CD4-positive, alpha-beta T cell treated with Interleukin-6 at 100 ng/mL for 8 hours (primary cell): ENCODE results near the gene B3GAT1.
"Not testable (repeated sequence)": the region's sequence is repeated elsewhere in the genome, so short reads cannot be mapped to it uniquely, and the experiment has no call there.

Source experiments
- DNase-seq: peaks from one replicate; pipeline ENCODE4 v3.0.0-alpha.2; 2020; ENCODE audit warnings: mixed read lengths, low spot score

B3GAT1 gene, protein sequence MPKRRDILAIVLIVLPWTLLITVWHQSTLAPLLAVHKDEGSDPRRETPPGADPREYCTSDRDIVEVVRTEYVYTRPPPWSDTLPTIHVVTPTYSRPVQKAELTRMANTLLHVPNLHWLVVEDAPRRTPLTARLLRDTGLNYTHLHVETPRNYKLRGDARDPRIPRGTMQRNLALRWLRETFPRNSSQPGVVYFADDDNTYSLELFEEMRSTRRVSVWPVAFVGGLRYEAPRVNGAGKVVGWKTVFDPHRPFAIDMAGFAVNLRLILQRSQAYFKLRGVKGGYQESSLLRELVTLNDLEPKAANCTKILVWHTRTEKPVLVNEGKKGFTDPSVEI

GRCh38 chr11:134412203-134413042 is at the start of gene B3GAT1:
TSS of gene B3GAT1 (minus strand) at chr11:134412242. CDS start at chr11:134387659, 24,583 bp downstream.
- DNase-seq: no peak

- DNase-seq: no peak
These were observed 49.6 kb upstream of the B3GAT1 start for GRCh38 chr11:134461621-134462020.

- no peak for DNase-seq
These were observed 48.8 kb upstream of the B3GAT1 start for GRCh38 chr11:134460881-134461280.

DNA sequence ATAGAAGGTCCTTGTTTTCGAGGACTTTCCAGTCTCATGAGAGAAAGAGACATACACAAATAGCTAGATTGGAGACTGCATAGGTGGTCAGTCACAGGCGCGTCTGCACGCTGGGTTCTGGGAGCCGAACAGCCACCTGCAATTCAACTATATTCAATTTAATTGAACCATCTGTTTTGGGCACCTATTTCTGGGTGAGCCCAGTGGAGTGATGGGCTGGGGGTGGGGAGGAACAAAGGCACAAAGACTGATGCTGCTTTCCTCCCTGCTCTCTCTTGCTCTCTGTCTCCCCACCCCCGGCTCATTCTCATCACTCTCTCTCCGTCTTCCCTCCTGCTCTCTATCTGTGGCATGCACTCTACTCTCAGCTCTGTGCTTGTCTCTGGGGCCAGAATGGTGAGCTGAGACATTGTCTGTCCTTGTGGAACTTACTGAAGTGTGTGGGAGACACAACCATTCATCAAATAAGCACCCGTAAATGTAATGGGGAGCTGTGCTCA is 48.1 kb upstream of the B3GAT1 start:
- no peak for DNase-seq

GRCh38 chr11:134459246-134460061 is 47.4 kb upstream of the B3GAT1 start:
- DNase-seq: no peak

GRCh38 chr11:134457411-134458007 is 45.5 kb upstream of the B3GAT1 start:
- DNase-seq: not testable (repeated sequence)

DNA sequence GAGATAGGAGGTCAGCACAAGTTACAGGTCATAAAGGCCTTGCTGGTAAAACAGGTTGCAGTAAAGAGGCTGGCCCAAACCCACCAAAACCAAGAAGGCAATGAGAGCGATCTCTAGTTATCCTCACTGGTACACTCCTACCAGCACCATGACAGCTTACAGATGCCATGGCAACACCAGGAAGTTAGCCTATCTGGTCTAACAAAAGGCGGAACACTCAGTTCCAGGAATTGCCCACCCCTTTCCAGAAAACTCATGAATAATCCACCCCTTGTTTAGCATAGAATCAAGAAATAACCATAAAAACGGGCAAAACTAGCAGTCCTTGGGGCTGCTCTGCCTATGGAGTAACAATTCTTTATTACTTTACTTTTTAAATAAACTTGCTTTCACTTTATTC is 43.5 kb upstream of the B3GAT1 start:
- no peak for DNase-seq

DNA sequence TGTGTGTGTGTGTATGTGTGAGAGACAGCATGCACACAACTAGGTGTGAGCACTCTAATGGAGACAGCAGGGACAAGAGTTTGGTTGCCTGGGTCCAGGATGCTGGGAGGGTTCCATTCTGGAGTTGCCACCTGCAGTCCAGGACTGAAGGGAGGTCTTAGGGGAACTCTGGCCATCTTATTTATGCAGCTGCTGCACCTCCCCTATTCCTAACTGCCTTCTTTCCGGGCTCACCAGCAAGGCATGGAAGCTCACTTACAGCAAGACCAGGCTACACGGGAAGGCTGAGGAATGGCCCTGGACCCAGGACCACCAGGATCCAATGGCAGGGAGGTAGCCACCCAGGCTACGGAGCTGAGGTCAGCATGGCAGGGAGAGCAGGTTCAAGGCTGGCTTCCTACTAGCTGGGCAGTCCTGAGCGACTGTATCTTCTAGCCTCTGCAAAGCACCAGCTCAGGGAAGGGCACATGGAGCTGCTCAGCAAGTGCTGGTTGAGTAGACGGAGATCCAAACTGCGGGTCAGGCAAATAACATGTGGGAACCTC is 42.2 kb upstream of the B3GAT1 start:
- no peak for DNase-seq

DNA sequence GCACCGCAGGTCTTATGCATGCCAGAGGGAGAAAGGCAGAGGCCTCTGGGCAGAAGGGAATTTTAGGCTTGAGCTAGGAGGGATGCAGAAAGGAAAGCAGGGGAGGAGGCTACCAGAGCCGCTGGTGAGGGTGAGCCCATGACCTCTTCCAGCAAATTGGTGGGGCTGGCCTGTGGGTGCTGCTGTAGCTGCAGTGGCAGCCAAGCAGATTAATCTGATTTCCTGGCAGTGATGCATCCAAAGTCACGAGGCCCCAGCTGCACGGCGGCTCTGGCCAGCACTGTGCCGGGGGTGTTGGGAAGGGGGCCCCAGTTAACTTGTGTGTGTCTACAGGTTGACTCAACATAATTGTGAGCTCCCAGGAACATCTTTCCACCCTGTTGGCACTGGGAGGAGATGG is 41.4 kb upstream of the B3GAT1 start:
- DNase-seq: no peak

- DNase-seq: no peak
These were observed 40.8 kb upstream of the B3GAT1 start for GRCh38 chr11:134452838-134453155.

- no peak for DNase-seq
These were observed 40.2 kb upstream of the B3GAT1 start for GRCh38 chr11:134452026-134452837.

- no peak for DNase-seq
These were observed 38.1 kb upstream of the B3GAT1 start for GRCh38 chr11:134450186-134450585.

DNA sequence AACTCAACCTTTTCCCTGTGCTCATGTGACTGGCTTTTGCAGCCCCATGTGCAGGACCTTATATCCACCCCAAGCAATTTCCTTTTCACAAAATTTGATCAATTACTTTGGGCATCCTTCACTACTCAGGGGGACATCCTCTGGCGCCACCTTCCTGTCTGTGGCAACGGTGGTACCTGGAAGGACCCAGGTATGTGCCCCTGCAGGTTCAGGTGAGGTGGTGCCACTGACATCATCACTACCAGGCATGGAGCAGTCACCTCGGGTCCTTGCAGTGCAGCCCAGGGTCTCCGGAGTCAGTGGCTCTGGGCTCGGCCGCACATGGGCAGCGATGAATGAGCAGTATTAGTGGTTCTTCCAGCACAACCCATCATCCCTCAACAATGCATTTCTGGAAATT is 37.7 kb upstream of the B3GAT1 start:
- no peak for DNase-seq

DNA sequence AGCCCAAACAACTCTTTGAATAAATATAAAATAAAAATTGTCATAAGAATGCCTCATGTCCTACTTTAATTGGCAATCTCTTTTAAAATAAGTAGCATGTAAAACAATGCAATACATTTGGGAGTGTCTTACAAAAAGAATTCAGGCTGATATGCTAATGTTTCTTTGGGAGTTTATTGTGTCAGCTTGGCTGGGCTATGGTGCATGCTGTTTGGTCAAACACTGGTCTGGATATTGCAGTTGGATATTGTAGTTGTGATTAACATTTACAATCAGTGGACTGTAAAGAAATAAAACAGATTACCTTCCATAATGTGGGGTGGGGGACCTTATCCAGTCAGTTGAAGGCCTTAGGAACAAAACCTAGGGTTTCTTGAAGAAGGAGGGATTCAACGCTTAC is 37.0 kb upstream of the B3GAT1 start:
- no peak for DNase-seq

DNA sequence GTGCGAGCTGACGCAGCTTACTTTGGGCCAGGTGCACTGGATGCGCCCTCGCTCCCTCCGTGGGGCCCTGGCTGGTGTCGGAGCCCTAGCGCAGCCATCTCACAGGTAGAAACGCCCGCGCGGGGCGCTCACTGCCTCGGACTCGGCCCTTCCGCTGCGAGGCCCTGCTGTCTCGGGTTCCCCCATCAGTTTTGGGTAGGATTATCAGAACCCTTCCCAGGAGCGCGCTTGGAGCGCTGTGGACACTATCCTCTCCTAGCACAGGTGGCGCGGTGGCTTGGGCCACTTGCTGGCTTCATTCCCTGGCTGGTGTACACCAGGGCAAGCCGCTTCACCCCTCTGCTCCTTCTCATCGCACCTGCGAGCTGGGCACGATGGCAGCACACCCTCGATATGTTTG is 35.7 kb upstream of the B3GAT1 start:
- DNase-seq: no peak

GRCh38 chr11:134445601-134446325 is 33.7 kb upstream of the B3GAT1 start:
- DNase-seq: no peak

DNA sequence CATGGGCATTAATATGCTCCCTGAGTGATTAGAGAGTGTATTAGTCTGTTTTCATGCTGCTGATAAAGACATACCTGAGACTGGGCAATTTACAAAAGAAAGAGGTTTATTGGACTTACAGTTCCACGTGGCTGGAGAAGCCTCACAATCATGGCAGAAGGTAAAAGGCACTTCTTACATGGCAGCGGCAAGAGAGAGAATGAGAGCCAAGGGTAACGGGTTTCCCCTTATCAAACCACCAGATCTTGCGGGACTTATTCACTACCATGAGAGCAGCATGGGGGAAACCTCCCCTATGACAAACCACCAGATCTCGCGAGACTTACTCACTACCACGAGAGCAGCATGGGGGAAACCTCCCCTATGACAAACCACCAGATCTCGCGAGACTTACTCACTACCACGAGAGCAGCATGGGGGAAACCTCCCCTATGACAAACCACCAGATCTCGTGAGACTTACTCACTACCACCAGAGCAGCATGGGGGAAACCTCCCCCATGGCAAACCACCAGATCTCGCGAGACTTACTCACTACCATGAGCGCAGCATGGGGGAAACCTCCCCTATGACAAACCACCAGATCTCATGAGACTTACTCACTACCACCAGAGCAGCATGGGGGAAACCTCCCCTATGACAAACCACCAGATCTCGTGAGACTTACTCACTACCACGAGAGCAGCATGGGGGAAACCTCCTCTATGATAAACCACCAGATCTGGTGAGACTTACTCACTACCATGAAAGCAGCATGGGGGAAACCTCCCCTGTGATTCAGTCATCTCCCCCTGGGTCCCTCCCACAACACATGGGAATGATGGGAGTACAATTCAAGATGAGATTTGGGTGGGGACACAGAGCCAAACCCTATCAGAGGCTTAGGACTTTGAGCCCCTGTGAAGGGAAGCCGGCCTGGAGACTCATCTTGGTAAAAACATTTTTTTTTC is 32.4 kb upstream of the B3GAT1 start:
- not testable (repeated sequence) for DNase-seq

GRCh38 chr11:134443246-134443645 is 31.2 kb upstream of the B3GAT1 start:
- DNase-seq: no peak

GRCh38 chr11:134442246-134442645 is 30.2 kb upstream of the B3GAT1 start:
- DNase-seq: no peak
